ENCODE data around the gene AFF1. TPM values are rescaled to one million over a fixed set of nuclear protein-coding genes. Genes with fewer than 3 reads are reported as not detected.
A peak's percentile ranks its signal among the peaks of the same experiment; 100 is the strongest.

The AFF1 gene
- total and polyA plus RNA-seq, 7 experiments from 2014 or later: 20.8 to 88.6 (median 66.8) TPM

DNA sequence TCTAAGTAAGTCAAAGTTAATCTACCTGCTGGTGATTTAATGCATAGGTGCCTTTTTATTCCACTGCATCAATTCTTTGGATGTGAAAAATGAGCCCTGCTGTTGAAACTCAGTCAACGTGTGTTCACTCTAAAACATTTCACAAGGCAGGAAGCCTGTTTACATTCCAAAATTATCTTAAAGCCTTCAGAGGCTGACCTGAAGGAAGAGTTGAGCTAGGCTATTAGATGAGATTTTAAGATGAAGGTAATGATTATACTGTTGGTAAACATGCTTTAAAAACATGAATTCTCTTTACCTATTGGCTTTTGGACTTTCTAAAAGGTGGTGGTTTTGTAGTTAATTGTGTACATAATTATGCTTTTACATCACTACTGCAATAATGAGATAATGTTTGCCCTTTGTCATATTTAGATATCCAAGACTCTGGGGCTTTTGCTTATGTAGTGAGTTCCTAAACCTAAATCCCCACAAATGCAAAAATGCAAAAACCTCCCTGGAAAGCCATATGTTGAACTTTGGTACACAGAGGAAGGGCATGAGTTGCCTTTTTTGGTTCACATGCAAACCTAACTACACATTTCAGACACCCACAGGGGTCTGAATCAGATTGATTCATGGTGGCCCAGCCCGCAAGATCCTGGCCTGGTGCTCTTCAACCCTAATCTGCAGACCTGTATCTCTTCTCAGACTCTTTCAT is 193.3 kb downstream of the AFF1 start:
- Histone ChIP-seq H3K9me3 (ENCODE audit: control insufficient read depth in 2 of 3, low read length in 3 of 3) (no peaks in the 10 kb centered on the region), H3K27ac (ENCODE audit: low read depth, low read length) (no peak overlapping the region), H3K4me3 (ENCODE audit: low read length) (no peak overlapping the region), H3K27me3 (ENCODE audit: control insufficient read depth in 2 of 2, insufficient read depth in 2 of 2, low read length in 2 of 2) (no peaks in the 10 kb centered on the region), H3K36me3 (ENCODE audit: control insufficient read depth in 2 of 3, insufficient read depth in 3 of 3, low read length in 3 of 3) (peaks cover 5 to 76% (median 17%) of the 10 kb centered on the region in 3 experiments), H3K4me1 (ENCODE audit: control insufficient read depth in 2 of 2, insufficient read depth in 2 of 2, low read length in 2 of 2) (no peaks in the 10 kb centered on the region)
- Mint-ChIP-seq H3K4me1 (peaks cover 0 to 4% (median 0%) of the 10 kb centered on the region in 7 donors), H3K27me3 (no peaks in the 10 kb centered on the region), H3K4me3 (no peak overlapping the region), H3K27ac (peak overlapping the region in 2 of 9 donors; percentile 21 to 39), H3K36me3 (peaks cover 17 to 65% (median 46%) of the 10 kb centered on the region in 5 donors), H3K9me3 (no peaks in the 10 kb centered on the region)
- DNase-seq (no peak), ATAC-seq (no peak)
- CTCF ChIA-PET: no interaction called here
- POLR2A ChIA-PET: no interaction called here
- intact Hi-C loops (cut with micrococcal nuclease): no loop called here

DNA sequence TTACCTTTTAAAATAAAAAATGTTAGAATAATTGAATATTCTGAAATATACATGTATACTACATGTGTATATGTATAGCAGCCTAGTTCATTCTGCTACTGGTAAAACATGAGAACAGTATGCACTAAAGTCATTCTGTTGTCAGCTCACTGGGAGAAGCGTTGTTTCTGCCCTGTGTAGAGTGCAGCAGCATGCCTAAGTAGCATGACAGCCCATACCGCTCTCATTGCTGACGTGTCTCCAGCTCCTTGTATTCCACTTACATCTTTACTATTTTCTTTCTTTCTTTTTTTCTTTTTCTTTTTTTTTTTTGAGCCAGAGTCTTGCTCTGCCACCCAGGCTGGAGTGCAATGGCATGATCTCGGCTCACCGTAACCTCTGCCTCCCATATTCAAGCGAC is 194.9 kb downstream of the AFF1 start:
- Mint-ChIP-seq H3K4me1 (peaks cover 0 to 2% (median 0%) of the 10 kb centered on the region in 7 donors), H3K36me3 (peaks cover 25 to 75% (median 53%) of the 10 kb centered on the region in 5 donors), H3K27me3 (no peaks in the 10 kb centered on the region), H3K27ac (no peak overlapping the region), H3K4me3 (no peak overlapping the region), H3K9me3 (no peaks in the 10 kb centered on the region)
- DNase-seq (no peak), ATAC-seq (no peak)
- Histone ChIP-seq H3K27me3 (ENCODE audit: control insufficient read depth in 2 of 2, insufficient read depth in 2 of 2, low read length in 2 of 2) (no peaks in the 10 kb centered on the region), H3K9me3 (ENCODE audit: control insufficient read depth in 2 of 3, low read length in 3 of 3) (no peaks in the 10 kb centered on the region), H3K4me1 (ENCODE audit: control insufficient read depth in 2 of 2, insufficient read depth in 2 of 2, low read length in 2 of 2) (no peaks in the 10 kb centered on the region), H3K36me3 (ENCODE audit: control insufficient read depth in 2 of 3, insufficient read depth in 3 of 3, low read length in 3 of 3) (peaks cover 5 to 86% (median 17%) of the 10 kb centered on the region in 3 experiments), H3K27ac (ENCODE audit: low read depth, low read length) (no peak overlapping the region), H3K4me3 (ENCODE audit: low read length) (no peak overlapping the region)
- CTCF ChIA-PET: no interaction called here
- POLR2A ChIA-PET: no interaction called here
- intact Hi-C loops (cut with micrococcal nuclease): no loop called here

DNA sequence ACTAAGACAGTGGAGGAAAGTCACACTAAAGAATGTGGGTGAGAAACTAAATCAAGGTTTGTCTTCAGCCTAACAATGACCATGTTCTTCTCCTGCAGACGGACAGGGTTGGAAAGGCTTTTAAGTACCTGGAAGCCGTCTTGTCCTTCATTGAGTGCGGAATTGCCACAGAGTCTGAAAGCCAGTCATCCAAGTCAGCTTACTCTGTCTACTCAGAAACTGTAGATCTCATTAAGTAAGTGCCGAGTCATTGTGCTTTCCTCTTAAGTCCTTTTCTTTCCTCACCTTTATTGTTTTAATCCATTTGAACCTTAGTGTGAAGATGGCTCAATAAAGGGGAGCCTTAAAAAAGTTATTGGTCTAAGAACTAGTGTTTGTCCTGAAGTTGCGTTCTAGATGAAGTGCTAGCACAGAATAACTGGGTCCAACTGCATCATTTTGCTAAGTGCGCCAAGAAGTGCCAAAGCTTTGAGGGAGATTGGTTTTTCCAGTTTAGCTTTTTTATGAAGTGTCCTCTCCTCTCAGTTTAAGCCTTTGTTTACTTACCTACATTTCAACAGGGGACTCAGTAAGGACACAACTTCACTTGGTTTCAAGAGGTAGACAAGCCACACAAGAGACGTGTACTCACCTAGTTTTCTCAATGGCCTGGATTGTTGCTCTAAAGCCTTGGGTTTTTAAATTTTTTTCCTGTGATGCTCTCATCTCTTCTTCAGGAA is 196.3 kb downstream of the AFF1 start:
- H3K9me3 Mint-ChIP-seq: no peaks in the 10 kb centered on the region
- peaks cover 11 to 86% (median 16%) of the 10 kb centered on the region in 3 experiments for H3K36me3 ChIP-seq (ENCODE audit: control insufficient read depth in 2 of 3, insufficient read depth in 3 of 3, low read length in 3 of 3)
- CTCF ChIA-PET: no interaction called here
- no peak overlapping the region for H3K4me3 Mint-ChIP-seq
- no peaks in the 10 kb centered on the region for H3K4me1 ChIP-seq (ENCODE audit: control insufficient read depth in 2 of 2, insufficient read depth in 2 of 2, low read length in 2 of 2)
- peaks cover 27 to 70% (median 46%) of the 10 kb centered on the region in 5 donors for H3K36me3 Mint-ChIP-seq
- ATAC-seq (no peak), DNase-seq (no peak)
- no peak overlapping the region for H3K4me3 ChIP-seq (ENCODE audit: low read length)
- no peaks in the 10 kb centered on the region for H3K27me3 ChIP-seq (ENCODE audit: control insufficient read depth in 2 of 2, insufficient read depth in 2 of 2, low read length in 2 of 2)
- H3K27me3 Mint-ChIP-seq: no peaks in the 10 kb centered on the region
- intact Hi-C loops (cut with micrococcal nuclease): no loop called here
- peaks cover 0 to 2% (median 0%) of the 10 kb centered on the region in 7 donors for H3K4me1 Mint-ChIP-seq
- POLR2A ChIA-PET: interaction anchor here (0.6 kb wide), 1 partner anchor 169 kb away, joined by 3 read pairs; no protein-coding TSS in a partner anchor
- no peaks in the 10 kb centered on the region for H3K9me3 ChIP-seq (ENCODE audit: control insufficient read depth in 2 of 3, low read length in 3 of 3)
- no peak overlapping the region for H3K27ac ChIP-seq (ENCODE audit: low read depth, low read length)
- no peak overlapping the region for H3K27ac Mint-ChIP-seq

DNA sequence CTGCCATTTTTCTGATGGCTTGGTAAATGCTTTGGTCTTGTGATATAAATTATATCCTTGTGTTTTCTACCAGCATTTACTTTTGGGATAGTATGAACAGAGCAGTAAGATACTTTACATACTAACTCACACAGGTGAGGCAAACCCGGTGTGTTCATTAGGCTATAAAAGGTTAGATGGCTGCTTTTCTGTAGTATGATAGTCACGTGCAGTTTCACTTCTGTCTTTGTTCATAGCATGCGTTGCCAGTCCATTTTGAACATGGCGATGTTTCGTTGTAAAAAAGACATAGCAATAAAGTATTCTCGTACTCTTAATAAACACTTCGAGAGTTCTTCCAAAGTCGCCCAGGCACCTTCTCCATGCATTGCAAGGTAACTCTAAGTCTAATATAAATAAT is 197.2 kb downstream of the AFF1 start:
- H3K36me3 ChIP-seq (ENCODE audit: control insufficient read depth in 2 of 3, insufficient read depth in 3 of 3, low read length in 3 of 3): peaks cover 6 to 83% (median 19%) of the 10 kb centered on the region in 3 experiments
- H3K9me3 ChIP-seq (ENCODE audit: control insufficient read depth in 2 of 3, low read length in 3 of 3): no peaks in the 10 kb centered on the region
- POLR2A ChIA-PET: no interaction called here
- no peaks in the 10 kb centered on the region for H3K9me3 Mint-ChIP-seq
- H3K27ac Mint-ChIP-seq: no peak overlapping the region
- no peaks in the 10 kb centered on the region for H3K4me1 ChIP-seq (ENCODE audit: control insufficient read depth in 2 of 2, insufficient read depth in 2 of 2, low read length in 2 of 2)
- H3K27ac ChIP-seq (ENCODE audit: low read depth, low read length): no peak overlapping the region
- DNase-seq (no peak), ATAC-seq (no peak)
- CTCF ChIA-PET: no interaction called here
- peaks cover 20 to 63% (median 46%) of the 10 kb centered on the region in 5 donors for H3K36me3 Mint-ChIP-seq
- H3K4me3 Mint-ChIP-seq: no peak overlapping the region
- H3K27me3 Mint-ChIP-seq: no peaks in the 10 kb centered on the region
- no peak overlapping the region for H3K4me3 ChIP-seq (ENCODE audit: low read length)
- intact Hi-C loops (cut with micrococcal nuclease): no loop called here
- H3K27me3 ChIP-seq (ENCODE audit: control insufficient read depth in 2 of 2, insufficient read depth in 2 of 2, low read length in 2 of 2): no peaks in the 10 kb centered on the region
- H3K4me1 Mint-ChIP-seq: peaks cover 0 to 2% (median 0%) of the 10 kb centered on the region in 7 donors

DNA sequence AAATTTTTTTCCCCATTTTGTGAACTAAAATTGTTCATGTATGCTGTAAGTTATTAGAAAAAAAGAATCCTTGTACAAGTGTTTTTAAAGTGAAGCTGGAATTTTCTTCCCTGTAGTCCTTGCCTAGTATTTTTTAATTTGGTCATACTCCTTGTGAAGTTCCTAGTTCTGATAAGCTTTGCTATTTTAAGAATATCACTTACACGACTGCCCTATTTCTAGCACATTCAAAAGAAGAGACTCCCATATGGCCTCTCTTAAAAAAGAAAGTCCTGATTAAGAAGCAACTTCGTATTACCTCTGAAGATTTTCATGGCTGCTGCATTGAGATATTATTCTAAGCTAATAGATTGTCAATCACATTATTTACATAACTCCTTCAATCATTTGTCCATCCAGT is 198.4 kb downstream of the AFF1 start:
- Mint-ChIP-seq H3K9me3 (no peaks in the 10 kb centered on the region), H3K4me1 (peaks cover 0 to 2% (median 0%) of the 10 kb centered on the region in 7 donors), H3K27me3 (no peaks in the 10 kb centered on the region), H3K27ac (peak overlapping the region in 1 of 9 donors; percentile 13), H3K4me3 (no peak overlapping the region), H3K36me3 (peaks cover 16 to 64% (median 38%) of the 10 kb centered on the region in 5 donors)
- DNase-seq (no peak), ATAC-seq (no peak)
- intact Hi-C loops (cut with micrococcal nuclease): no loop called here
- Histone ChIP-seq H3K9me3 (ENCODE audit: control insufficient read depth in 2 of 3, low read length in 3 of 3) (no peaks in the 10 kb centered on the region), H3K27me3 (ENCODE audit: control insufficient read depth in 2 of 2, insufficient read depth in 2 of 2, low read length in 2 of 2) (no peaks in the 10 kb centered on the region), H3K4me1 (ENCODE audit: control insufficient read depth in 2 of 2, insufficient read depth in 2 of 2, low read length in 2 of 2) (no peaks in the 10 kb centered on the region), H3K27ac (ENCODE audit: low read depth, low read length) (no peak overlapping the region), H3K36me3 (ENCODE audit: control insufficient read depth in 2 of 3, insufficient read depth in 3 of 3, low read length in 3 of 3) (peaks cover 6 to 83% (median 29%) of the 10 kb centered on the region in 3 experiments), H3K4me3 (ENCODE audit: low read length) (no peak overlapping the region)
- ChIA-PET POLR2A (no interaction called here), CTCF (interaction anchor here (0.5 to 0.6 kb wide), 2 partner anchors 121 to 122 kb away, joined by 3 to 5 read pairs; no protein-coding TSS in a partner anchor)

DNA sequence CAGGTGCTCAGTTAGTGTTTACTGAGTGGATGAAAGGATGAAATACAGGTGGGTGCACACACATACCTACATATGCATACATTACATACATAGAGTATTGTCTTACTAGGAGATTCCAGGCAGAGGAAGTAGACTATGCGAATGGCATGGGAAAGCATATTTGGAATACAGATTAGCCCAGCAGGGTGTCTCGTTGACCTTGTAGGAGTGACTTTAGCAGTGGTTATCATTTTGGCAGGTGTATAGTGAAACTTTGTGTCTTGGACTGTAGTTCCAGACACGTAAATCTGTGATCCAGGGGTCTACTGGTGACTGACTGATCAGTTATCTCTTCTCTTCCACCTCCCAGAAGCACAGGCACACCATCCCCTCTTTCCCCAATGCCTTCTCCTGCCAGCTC is 199.3 kb downstream of the AFF1 start:
- H3K27me3 Mint-ChIP-seq: no peaks in the 10 kb centered on the region
- DNase-seq (no peak), ATAC-seq (no peak)
- H3K9me3 Mint-ChIP-seq: no peaks in the 10 kb centered on the region
- Histone ChIP-seq H3K9me3 (ENCODE audit: control insufficient read depth in 2 of 3, low read length in 3 of 3) (no peaks in the 10 kb centered on the region), H3K27ac (ENCODE audit: low read depth, low read length) (no peak overlapping the region), H3K27me3 (ENCODE audit: control insufficient read depth in 2 of 2, insufficient read depth in 2 of 2, low read length in 2 of 2) (no peaks in the 10 kb centered on the region), H3K36me3 (ENCODE audit: control insufficient read depth in 2 of 3, insufficient read depth in 3 of 3, low read length in 3 of 3) (peaks cover 6 to 78% (median 29%) of the 10 kb centered on the region in 3 experiments), H3K4me3 (ENCODE audit: low read length) (no peak overlapping the region), H3K4me1 (ENCODE audit: control insufficient read depth in 2 of 2, insufficient read depth in 2 of 2, low read length in 2 of 2) (no peaks in the 10 kb centered on the region)
- H3K4me1 Mint-ChIP-seq: peaks cover 0 to 2% (median 0%) of the 10 kb centered on the region in 7 donors
- CTCF ChIA-PET: no interaction called here
- no peak overlapping the region for H3K4me3 Mint-ChIP-seq
- intact Hi-C loops (cut with micrococcal nuclease): no loop called here
- POLR2A ChIA-PET: no interaction called here
- peak overlapping the region in 3 of 9 donors; percentile 1 to 34 (median 28) for H3K27ac Mint-ChIP-seq
- peaks cover 13 to 58% (median 34%) of the 10 kb centered on the region in 5 donors for H3K36me3 Mint-ChIP-seq

Data from naive thymus-derived CD4-positive, alpha-beta T cell (primary cell).